Smooth muscle cell (in vitro differentiated cells): ENCODE results near the gene ABCB8. TPM values are rescaled to one million over a fixed set of nuclear protein-coding genes. Genes with fewer than 3 reads are reported as not detected.

Experiments
- DNase-seq: peaks from one replicate; lab custom pipeline; 2025; ENCODE audit not compliant: unreplicated experiment; lab: John Stamatoyannopoulos, UW
- H2AFZ ChIP-seq: fragments of 200-600 bp; sonication (generic); 2 replicates; pipeline ENCODE4 v1.6.0; 2016; ENCODE audit warnings: antibody characterized with exemption, low read depth, mild to moderate bottlenecking
- H3F3A ChIP-seq: fragments of 200-600 bp; sonication (generic); 2 replicates; pipeline ENCODE4 v1.6.0; 2017; ENCODE audit warnings: antibody characterized with exemption, low read depth
- H3K27ac ChIP-seq: fragments of 200-600 bp; sonication (generic); 2 replicates; pipeline ENCODE4 v1.5.1; 2016; ENCODE audit warnings: low read depth, mild to moderate bottlenecking
- H3K27me3 ChIP-seq: fragments of 200-600 bp; sonication (generic); 2 replicates; pipeline ENCODE4 v1.6.1; 2016; ENCODE audit warnings: low read depth, mild to moderate bottlenecking
- H3K36me3 ChIP-seq: fragments of 200-600 bp; sonication (generic); 2 replicates; pipeline ENCODE4 v1.5.1; 2016; ENCODE audit warnings: low read depth
- H3K4me1 ChIP-seq: fragments of 200-600 bp; sonication (generic); 2 replicates; pipeline ENCODE4 v1.5.1; 2016; ENCODE audit warnings: low read depth
- H3K4me2 ChIP-seq: fragments of 200-600 bp; sonication (generic); 2 replicates; pipeline ENCODE4 v1.6.0; 2016; ENCODE audit warnings: mild to moderate bottlenecking
- H3K4me3 ChIP-seq: fragments of 200-600 bp; sonication (generic); 2 replicates; pipeline ENCODE4 v1.5.1; 2016; ENCODE audit warnings: mild to moderate bottlenecking
- H3K79me2 ChIP-seq: fragments of 200-600 bp; sonication (generic); 2 replicates; pipeline ENCODE4 v1.6.0; 2016; ENCODE audit warnings: low read depth, mild to moderate bottlenecking
- H3K9ac ChIP-seq: fragments of 200-600 bp; sonication (generic); 2 replicates; pipeline ENCODE4 v1.6.0; 2016; ENCODE audit warnings: low read depth
- H3K9me3 ChIP-seq: fragments of 200-600 bp; sonication (generic); replicated peaks from 2 replicates; pipeline ENCODE4 v1.5.1; 2016; ENCODE audit warnings: low read depth
- H4K20me1 ChIP-seq: fragments of 200-600 bp; sonication (generic); 2 replicates; pipeline ENCODE4 v1.6.0; 2016; ENCODE audit warnings: low read depth
- CTCF ChIP-seq: fragments of 200-600 bp; sonication (generic); IDR thresholded peaks from 2 replicates; pipeline ENCODE4 v1.5.1; 2017; ENCODE audit warnings: borderline replicate concordance, mild to moderate bottlenecking, antibody characterized with exemption; ENCODE audit not compliant: insufficient read depth, poor library complexity, severe bottlenecking
- WGBS: methylation state at CpG from one replicate; pipeline ENCODE4 v1.1.7; 2016; ENCODE audit warnings: low lambda C conversion rate; 5-methylcytosine and 5-hydroxymethylcytosine counted together
- polyA plus RNA-seq: library from polyadenylated mRNA; unstranded; fragments of >200 nt; fragmentation: Nextera tagmentation; extraction: Ambion mirVana; gene quantifications from 2 replicates; pipeline ENCODE4 v1.2.1, GENCODE V29; 2016
- total RNA-seq: library from RNA; depleted of rRNA; stranded (reverse); fragments of >200 nt; gene quantifications from 2 replicates; pipeline ENCODE4 v1.2.3, GENCODE V29; 2014

The ABCB8 gene
- total and polyA plus RNA-seq, 2 experiments from 2014 or later: 23.4 to 24.2 TPM

DNA sequence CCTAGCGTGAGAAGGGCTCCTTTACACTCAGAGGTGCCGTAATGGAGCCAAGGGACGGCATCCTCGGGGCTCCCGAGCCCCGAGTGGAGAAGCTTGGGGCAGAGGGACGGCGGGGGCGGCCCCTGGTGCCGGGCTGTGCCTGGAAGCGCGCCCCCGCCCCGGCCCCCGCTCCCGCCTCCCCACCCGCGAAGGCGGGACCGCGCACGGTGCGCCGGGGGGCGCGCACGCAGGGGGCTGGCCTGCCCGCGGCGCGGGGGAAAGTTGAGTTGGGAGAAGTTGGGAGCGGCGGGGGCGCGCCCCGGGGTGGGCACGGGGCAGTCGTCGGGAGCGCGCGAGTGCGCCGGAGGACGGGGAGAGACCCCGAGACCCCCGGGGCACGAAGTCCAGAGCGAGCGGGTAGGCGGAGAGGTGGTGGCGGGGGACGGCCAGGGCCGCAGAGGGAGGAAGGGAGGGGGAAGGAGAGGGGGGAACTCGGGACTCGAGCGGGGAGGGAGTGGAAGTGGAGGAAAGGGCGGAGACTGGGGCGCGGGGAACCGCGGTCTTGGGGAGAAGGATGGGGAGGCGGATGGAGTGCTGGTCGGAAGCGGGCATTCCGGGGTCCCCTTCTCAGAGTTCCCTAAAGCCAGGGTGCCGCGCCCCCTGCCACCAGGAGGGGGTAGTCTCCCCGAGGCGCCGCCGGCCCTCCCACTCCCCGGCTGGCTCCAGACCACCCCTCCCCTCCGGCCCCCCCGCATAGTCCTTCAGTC lies 31.3 kb downstream of the ABCB8 start, which contains the start of gene SLC4A2:
TSS of gene SLC4A2 (plus strand) at position 223 of the 746 bp plus-strand sequence. CDS start 2,399 bp downstream, outside the sequence.
- TF ChIP-seq CTCF: peak; percentile 55
- Histone ChIP-seq H3K4me3 (peak within 1 kb of the TSS; percentile 74), H2AFZ (peak within 1 kb of the TSS; percentile 80), H3K79me2 (peaks cover 21% of the 10 kb centered on the region), H3K4me1 (peaks cover 36% of the 10 kb centered on the region), H3F3A (peaks cover 10% of the 10 kb centered on the region), H3K27me3 (no peaks in the 10 kb centered on the region), H4K20me1 (peaks cover 43% of the 10 kb centered on the region), H3K4me2 (peak within 1 kb of the TSS; percentile 94), H3K9ac (peak within 1 kb of the TSS; percentile 72), H3K9me3 (no peaks in the 10 kb centered on the region), H3K27ac (peak within 1 kb of the TSS; percentile 95), H3K36me3 (no peaks in the 10 kb centered on the region)
- 2% methylated on average over 25 of the region's 75 CpGs for WGBS
- peak; percentile 72 for DNase-seq

DNA sequence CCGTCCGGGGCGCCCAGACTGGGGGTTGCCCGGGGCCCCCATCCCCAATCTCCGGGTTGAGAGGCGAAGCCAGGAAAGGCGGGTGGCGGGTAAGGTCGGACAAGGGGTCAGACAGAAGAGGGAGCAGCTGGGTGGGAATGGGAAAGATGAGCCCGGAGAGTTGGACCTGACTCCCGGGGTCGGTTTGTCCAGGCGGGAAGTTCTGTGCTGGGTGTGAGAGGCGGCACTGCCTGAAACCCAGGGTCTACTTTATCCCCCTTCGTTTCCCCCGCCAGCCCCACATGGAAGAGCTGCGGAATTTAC lies 31.8 kb downstream of the ABCB8 start:
- peak overlapping the region; percentile 94 for H3K4me2 ChIP-seq
- no peaks in the 10 kb centered on the region for H3K9me3 ChIP-seq
- H3K79me2 ChIP-seq: peaks cover 21% of the 10 kb centered on the region
- peak; percentile 6 for TF ChIP-seq CTCF
- H2AFZ ChIP-seq: peak overlapping the region; percentile 80
- no peaks in the 10 kb centered on the region for H3K36me3 ChIP-seq
- H3K4me3 ChIP-seq: peak overlapping the region; percentile 74
- DNase-seq: no peak
- H3F3A ChIP-seq: peaks cover 10% of the 10 kb centered on the region
- WGBS: 2% methylated on average over 17 of the region's 17 CpGs
- H3K4me1 ChIP-seq: peaks cover 36% of the 10 kb centered on the region
- H3K9ac ChIP-seq: peak overlapping the region; percentile 72
- peaks cover 48% of the 10 kb centered on the region for H4K20me1 ChIP-seq
- no peaks in the 10 kb centered on the region for H3K27me3 ChIP-seq
- H3K27ac ChIP-seq: peak overlapping the region; percentile 95

GRCh38 chr7:151060416-151061212 lies 32.4 kb downstream of the ABCB8 start:
- Histone ChIP-seq H3K9me3 (no peaks in the 10 kb centered on the region), H3K36me3 (no peaks in the 10 kb centered on the region), H3K4me3 (peak overlapping the region; percentile 74), H3K9ac (peak overlapping the region; percentile 72), H4K20me1 (peaks cover 54% of the 10 kb centered on the region), H3K27me3 (no peaks in the 10 kb centered on the region), H3K27ac (peak overlapping the region; percentile 95), H3K79me2 (peaks cover 21% of the 10 kb centered on the region), H3K4me2 (peak overlapping the region; percentile 94), H2AFZ (no peak overlapping the region), H3K4me1 (peaks cover 36% of the 10 kb centered on the region), H3F3A (peaks cover 10% of the 10 kb centered on the region)
- DNase-seq: no peak
- no peak for TF ChIP-seq CTCF
- WGBS: 11% methylated on average over 18 of the region's 21 CpGs
